Osteoblast (primary cell): ENCODE results near the gene GPR18. TPM values are rescaled to one million over a fixed set of nuclear protein-coding genes. Genes with fewer than 3 reads are reported as not detected.

Experiments used
- DNase-seq: peaks from one replicate; pipeline ENCODE4 v3.0.0; 2011; ENCODE audit warnings: low spot score, mixed read lengths; ENCODE audit not compliant: insufficient read length; ENCODE audit errors: missing footprints
- H2AFZ ChIP-seq: 2 replicates; pipeline ENCODE4 v1.6.0; 2011; ENCODE audit warnings: mild to moderate bottlenecking, low read length
- H3K27ac ChIP-seq: 2 replicates; pipeline ENCODE4 v1.5.1; 2011; ENCODE audit warnings: mild to moderate bottlenecking, low read depth, low read length, moderate library complexity
- H3K27me3 ChIP-seq: 2 replicates; pipeline ENCODE4 v1.6.0; 2012; ENCODE audit warnings: mild to moderate bottlenecking, control low read depth, inconsistent platforms, low read length, moderate library complexity; ENCODE audit not compliant: insufficient read depth
- H3K36me3 ChIP-seq: 2 replicates; pipeline ENCODE4 v1.5.1; 2011; ENCODE audit warnings: mild to moderate bottlenecking, low read length, control low read depth, moderate library complexity; ENCODE audit not compliant: insufficient read depth
- H3K4me1 ChIP-seq: 2 replicates; pipeline ENCODE4 v1.5.1; 2011; ENCODE audit warnings: mild to moderate bottlenecking, low read length, control low read depth, moderate library complexity; ENCODE audit not compliant: insufficient read depth
- H3K4me2 ChIP-seq: 2 replicates; pipeline ENCODE4 v1.6.0; 2011; ENCODE audit warnings: mild to moderate bottlenecking, low read length; ENCODE audit not compliant: insufficient read depth
- H3K4me3 ChIP-seq: fragments of 200-600 bp; sonication (generic); 3 replicates; pipeline ENCODE4 v1.5.1; 2012; ENCODE audit warnings: mild to moderate bottlenecking, low read length, inconsistent platforms; ENCODE audit not compliant: insufficient read depth
- H3K79me2 ChIP-seq: 2 replicates; pipeline ENCODE4 v1.6.0; 2012; ENCODE audit warnings: mild to moderate bottlenecking, low read length, control low read depth, inconsistent platforms; ENCODE audit not compliant: insufficient read depth
- H3K9me3 ChIP-seq: 2 replicates; pipeline ENCODE4 v1.5.1; 2011; ENCODE audit warnings: low read depth, low read length, control low read depth
- H4K20me1 ChIP-seq: 2 replicates; pipeline ENCODE4 v1.6.0; 2012; ENCODE audit warnings: mild to moderate bottlenecking, low read length, control low read depth; ENCODE audit not compliant: insufficient read depth
- total RNA-seq: library from RNA; depleted of rRNA; stranded (reverse); fragments of >200 nt; gene quantifications from 2 replicates; pipeline ENCODE4 v1.2.3, GENCODE V29; 2012
- TF ChIP-seq, protein P1 (sequence below): IDR thresholded peaks from 2 replicates; pipeline ENCODE4 v1.5.1; 2011; ENCODE audit warnings: mild to moderate bottlenecking, low read depth, low read length, moderate library complexity; ENCODE audit errors: extremely low read depth

GPR18 gene
- total RNA-seq, 1 donor: under 0.01 TPM

DNA sequence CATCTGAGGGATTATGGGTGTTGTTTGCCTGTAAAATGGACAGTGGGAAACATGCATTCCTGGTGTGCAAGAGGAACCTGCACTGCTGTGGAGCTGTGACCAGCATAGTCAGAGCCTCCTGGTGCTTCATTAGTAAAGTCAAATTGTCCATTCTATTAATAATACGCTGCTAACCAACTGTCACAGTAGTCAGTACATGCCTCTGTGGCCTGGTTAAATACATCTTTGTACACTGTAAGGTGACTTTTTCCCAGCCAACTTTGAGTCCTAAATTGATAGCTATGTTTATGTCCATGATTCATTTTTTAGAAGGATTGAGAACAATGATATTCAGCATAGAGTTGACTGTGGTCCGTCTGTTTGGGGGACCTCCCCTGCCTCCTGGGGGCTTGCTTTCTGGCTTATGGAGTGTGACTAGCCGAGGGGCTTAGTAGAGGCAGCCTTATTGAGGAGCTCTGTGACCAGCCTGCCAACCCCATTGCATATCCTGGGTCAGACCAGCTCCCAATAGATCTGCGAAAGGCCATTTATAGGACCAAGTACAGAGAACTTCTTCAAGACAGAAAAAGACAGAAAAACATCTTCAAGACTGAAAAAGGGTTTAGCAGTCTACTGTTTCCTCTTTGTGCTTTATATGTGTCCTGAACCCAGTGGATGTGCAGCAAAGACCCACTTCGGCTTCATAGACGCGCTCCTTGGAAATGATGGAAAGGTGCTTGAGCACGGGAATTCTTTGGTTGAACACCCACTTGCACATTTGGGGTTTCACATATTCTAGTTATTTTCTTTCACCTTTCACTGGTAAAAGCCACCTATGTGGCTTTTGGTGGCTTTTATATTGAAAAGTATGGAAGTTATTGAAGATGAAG lies 44.7 kb upstream of the GPR18 start:
- no peaks in the 10 kb centered on the region for H3K36me3 ChIP-seq
- TF ChIP-seq, protein P1, sequence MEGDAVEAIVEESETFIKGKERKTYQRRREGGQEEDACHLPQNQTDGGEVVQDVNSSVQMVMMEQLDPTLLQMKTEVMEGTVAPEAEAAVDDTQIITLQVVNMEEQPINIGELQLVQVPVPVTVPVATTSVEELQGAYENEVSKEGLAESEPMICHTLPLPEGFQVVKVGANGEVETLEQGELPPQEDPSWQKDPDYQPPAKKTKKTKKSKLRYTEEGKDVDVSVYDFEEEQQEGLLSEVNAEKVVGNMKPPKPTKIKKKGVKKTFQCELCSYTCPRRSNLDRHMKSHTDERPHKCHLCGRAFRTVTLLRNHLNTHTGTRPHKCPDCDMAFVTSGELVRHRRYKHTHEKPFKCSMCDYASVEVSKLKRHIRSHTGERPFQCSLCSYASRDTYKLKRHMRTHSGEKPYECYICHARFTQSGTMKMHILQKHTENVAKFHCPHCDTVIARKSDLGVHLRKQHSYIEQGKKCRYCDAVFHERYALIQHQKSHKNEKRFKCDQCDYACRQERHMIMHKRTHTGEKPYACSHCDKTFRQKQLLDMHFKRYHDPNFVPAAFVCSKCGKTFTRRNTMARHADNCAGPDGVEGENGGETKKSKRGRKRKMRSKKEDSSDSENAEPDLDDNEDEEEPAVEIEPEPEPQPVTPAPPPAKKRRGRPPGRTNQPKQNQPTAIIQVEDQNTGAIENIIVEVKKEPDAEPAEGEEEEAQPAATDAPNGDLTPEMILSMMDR: no peak
- no peak overlapping the region for H2AFZ ChIP-seq
- no peaks in the 10 kb centered on the region for H4K20me1 ChIP-seq
- no peaks in the 10 kb centered on the region for H3K9me3 ChIP-seq
- peaks cover 10% of the 10 kb centered on the region for H3K79me2 ChIP-seq
- peak; percentile 25 for DNase-seq
- H3K27ac ChIP-seq: no peak overlapping the region
- H3K27me3 ChIP-seq: no peaks in the 10 kb centered on the region
- H3K4me2 ChIP-seq: no peak overlapping the region
- H3K4me3 ChIP-seq: no peak overlapping the region
- H3K4me1 ChIP-seq: peaks cover 8% of the 10 kb centered on the region

DNA sequence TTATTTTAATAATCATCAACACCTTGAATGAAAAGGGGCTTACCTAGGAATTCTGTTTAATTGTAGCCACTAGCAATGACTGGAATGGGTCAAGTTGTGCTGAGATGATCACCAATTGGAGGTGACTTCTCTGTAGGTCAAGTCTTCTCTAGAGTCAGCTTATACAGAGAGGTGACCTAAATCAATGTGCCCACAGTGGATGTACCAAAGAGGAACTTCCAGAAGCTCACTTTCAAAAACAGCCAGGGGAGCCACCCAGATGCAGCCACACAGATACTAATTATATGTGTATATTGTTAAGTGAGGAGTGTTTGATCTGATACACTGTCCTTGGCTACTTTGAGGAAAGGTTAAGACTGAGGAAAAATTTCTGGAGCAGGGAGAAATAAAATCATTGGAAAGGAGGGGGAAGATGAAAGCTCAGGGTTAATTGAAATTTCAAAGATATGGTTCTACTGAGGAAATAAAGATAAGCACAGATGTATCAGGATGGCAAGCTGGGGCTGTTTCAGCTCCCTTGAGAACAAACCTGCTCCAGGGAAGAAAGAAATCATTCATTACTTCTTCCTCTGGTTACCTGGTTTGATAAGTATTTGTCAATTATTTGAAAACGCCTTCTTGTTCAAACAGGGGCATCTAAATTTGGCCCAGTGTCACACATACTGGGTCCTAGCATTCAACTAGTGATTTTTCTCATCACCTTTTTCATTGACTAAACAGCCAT lies 43.9 kb upstream of the GPR18 start:
- no peak overlapping the region for H3K27ac ChIP-seq
- no peak overlapping the region for H3K4me3 ChIP-seq
- no peaks in the 10 kb centered on the region for H3K9me3 ChIP-seq
- H3K79me2 ChIP-seq: peaks cover 10% of the 10 kb centered on the region
- H3K4me2 ChIP-seq: no peak overlapping the region
- no peaks in the 10 kb centered on the region for H3K27me3 ChIP-seq
- H3K36me3 ChIP-seq: no peaks in the 10 kb centered on the region
- TF ChIP-seq, protein P1: no peak
- H4K20me1 ChIP-seq: no peaks in the 10 kb centered on the region
- peaks cover 4% of the 10 kb centered on the region for H3K4me1 ChIP-seq
- peak; percentile 9 for DNase-seq
- H2AFZ ChIP-seq: no peak overlapping the region

DNA sequence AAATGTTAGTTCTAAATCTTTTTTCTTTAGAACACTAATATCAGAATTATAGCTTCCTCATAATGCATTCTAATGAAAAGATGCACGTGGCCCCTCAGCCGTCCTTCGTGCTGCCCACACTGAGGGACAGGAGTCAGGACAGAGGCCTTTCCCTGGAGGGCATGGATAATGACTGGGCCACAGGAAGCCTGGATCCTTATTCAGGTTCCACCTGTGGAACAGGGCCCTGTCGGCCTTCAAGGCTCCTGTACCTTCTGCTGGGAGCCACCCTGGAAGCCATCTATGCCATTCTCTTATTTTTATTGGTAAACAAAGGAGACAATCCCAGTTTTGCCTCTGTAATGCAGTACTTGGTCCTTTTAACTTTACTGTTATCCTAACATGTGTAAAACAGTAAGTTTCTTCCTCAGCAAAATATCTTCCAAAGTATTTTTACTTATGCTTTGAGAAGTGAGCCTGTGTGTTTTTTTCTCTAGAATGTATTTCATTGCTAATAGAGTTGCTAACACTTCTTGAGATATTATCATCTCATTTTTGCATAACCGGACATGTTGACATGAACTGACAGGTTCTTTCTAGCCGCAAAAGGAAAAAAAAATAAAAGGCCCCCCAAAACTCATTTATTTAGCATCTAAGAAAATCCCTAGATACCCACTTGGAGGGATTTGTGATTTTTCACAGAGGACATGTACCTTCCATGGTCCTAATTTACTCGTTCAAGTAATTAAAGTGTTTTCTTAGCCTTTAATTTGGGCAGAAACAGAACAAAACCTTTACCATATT lies 43.1 kb upstream of the GPR18 start:
- Histone ChIP-seq H3K79me2 (peaks cover 10% of the 10 kb centered on the region), H3K27me3 (no peaks in the 10 kb centered on the region), H3K4me2 (no peak overlapping the region), H3K4me3 (no peak overlapping the region), H3K27ac (no peak overlapping the region), H4K20me1 (no peaks in the 10 kb centered on the region), H2AFZ (no peak overlapping the region), H3K9me3 (no peaks in the 10 kb centered on the region), H3K36me3 (no peaks in the 10 kb centered on the region), H3K4me1 (peaks cover 12% of the 10 kb centered on the region)
- TF ChIP-seq, protein P1: no peak
- DNase-seq: no peak
